ENCODE results near the gene PAPPA2. TPM values are rescaled to one million over a fixed set of nuclear protein-coding genes. Genes with fewer than 3 reads are reported as not detected.

Gene PAPPA2
- total RNA-seq, 4 donors from 2014 or later, result under 0.01 to 3.1 (median 0.45) TPM

- 29% methylated on average over 3 of the region's 3 CpGs for WGBS
- Histone ChIP-seq H3K4me1 (no peaks in the 10 kb centered on the region), H3K4me3 (no peak overlapping the region), H3K9me3 (no peaks in the 10 kb centered on the region), H3K27me3 (no peaks in the 10 kb centered on the region), H3K27ac (replicated peaks in 1 of 4) (no peak overlapping the region), H3K36me3 (no peaks in the 10 kb centered on the region)
- no peak for DNase-seq (ENCODE audit: extremely low spot score)
- intact Hi-C loops (cut with DNase I), result no loop called here
- TF ChIP-seq EP300 (IDR thresholded peaks at IDR 0.05) (no peak), POLR2AphosphoS5 (IDR thresholded peaks at IDR 0.05) (no peak), POLR2A (IDR thresholded peaks at IDR 0.05; ENCODE audit: low read depth) (no peak)
- TF ChIP-seq, protein P1, sequence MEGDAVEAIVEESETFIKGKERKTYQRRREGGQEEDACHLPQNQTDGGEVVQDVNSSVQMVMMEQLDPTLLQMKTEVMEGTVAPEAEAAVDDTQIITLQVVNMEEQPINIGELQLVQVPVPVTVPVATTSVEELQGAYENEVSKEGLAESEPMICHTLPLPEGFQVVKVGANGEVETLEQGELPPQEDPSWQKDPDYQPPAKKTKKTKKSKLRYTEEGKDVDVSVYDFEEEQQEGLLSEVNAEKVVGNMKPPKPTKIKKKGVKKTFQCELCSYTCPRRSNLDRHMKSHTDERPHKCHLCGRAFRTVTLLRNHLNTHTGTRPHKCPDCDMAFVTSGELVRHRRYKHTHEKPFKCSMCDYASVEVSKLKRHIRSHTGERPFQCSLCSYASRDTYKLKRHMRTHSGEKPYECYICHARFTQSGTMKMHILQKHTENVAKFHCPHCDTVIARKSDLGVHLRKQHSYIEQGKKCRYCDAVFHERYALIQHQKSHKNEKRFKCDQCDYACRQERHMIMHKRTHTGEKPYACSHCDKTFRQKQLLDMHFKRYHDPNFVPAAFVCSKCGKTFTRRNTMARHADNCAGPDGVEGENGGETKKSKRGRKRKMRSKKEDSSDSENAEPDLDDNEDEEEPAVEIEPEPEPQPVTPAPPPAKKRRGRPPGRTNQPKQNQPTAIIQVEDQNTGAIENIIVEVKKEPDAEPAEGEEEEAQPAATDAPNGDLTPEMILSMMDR (IDR thresholded peaks at IDR 0.05), result peak in 1 of 3 experiments; percentile 14
Observed at GRCh38 chr1:176466514-176466913, 3.5 kb downstream of the PAPPA2 start.

DNA sequence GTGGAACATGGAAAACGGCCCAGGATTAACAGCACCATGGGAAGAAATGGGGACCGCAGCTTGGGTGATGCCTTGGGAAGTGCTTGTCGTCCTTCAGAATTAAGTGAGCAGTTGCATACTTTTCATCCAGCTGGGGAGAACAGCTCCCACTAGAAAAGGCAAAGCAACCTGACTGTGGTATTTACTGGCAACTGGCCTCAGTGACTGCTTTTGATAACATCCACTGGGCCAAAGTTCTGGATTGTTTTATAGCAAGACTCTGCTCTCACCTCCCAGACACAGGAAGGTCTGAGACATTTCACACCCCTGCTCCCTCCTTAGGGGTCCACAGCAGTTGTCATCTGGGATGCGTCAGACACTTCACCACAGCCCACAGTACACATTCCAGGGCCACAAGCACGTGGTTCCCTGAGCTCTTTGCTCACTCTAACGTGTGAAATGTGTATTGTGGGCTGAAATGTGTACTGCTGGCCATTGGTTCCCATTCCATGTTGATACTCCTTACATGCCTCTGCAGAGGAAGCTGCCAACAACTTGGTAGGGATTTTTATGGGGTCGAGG is 6.6 kb downstream of the PAPPA2 start:
- intact Hi-C loops (cut with DNase I), result no loop called here
- no peak overlapping the region for H3K27ac ChIP-seq (replicated peaks in 1 of 4)
- H3K4me1 ChIP-seq, result no peaks in the 10 kb centered on the region
- 35% methylated on average over 7 of the region's 7 CpGs for WGBS
- no peak for DNase-seq (ENCODE audit: extremely low spot score)
- no peaks in the 10 kb centered on the region for H3K36me3 ChIP-seq
- no peaks in the 10 kb centered on the region for H3K9me3 ChIP-seq
- no peak for TF ChIP-seq POLR2A (IDR thresholded peaks at IDR 0.05; ENCODE audit: low read depth)
- TF ChIP-seq, protein P1 (IDR thresholded peaks at IDR 0.05), result no peak
- TF ChIP-seq POLR2AphosphoS5 (IDR thresholded peaks at IDR 0.05), result no peak
- no peak for TF ChIP-seq EP300 (IDR thresholded peaks at IDR 0.05)
- no peak overlapping the region for H3K4me3 ChIP-seq
- H3K27me3 ChIP-seq, result no peaks in the 10 kb centered on the region

- H3K27ac ChIP-seq (replicated peaks in 1 of 4), result no peak overlapping the region
- H3K4me3 ChIP-seq, result no peak overlapping the region
- no peaks in the 10 kb centered on the region for H3K9me3 ChIP-seq
- no peak for DNase-seq (ENCODE audit: extremely low spot score)
- H3K4me1 ChIP-seq, result no peaks in the 10 kb centered on the region
- TF ChIP-seq EP300 (IDR thresholded peaks at IDR 0.05) (no peak), POLR2A (IDR thresholded peaks at IDR 0.05; ENCODE audit: low read depth) (no peak), POLR2AphosphoS5 (IDR thresholded peaks at IDR 0.05) (no peak)
- TF ChIP-seq, protein P1 (IDR thresholded peaks at IDR 0.05), result no peak
- no peaks in the 10 kb centered on the region for H3K27me3 ChIP-seq
- intact Hi-C loops (cut with DNase I), result no loop called here
- H3K36me3 ChIP-seq, result no peaks in the 10 kb centered on the region
- WGBS, result 82% methylated on average over 5 of the region's 5 CpGs
Observed at GRCh38 chr1:176471338-176472121, 8.6 kb downstream of the PAPPA2 start.

DNA sequence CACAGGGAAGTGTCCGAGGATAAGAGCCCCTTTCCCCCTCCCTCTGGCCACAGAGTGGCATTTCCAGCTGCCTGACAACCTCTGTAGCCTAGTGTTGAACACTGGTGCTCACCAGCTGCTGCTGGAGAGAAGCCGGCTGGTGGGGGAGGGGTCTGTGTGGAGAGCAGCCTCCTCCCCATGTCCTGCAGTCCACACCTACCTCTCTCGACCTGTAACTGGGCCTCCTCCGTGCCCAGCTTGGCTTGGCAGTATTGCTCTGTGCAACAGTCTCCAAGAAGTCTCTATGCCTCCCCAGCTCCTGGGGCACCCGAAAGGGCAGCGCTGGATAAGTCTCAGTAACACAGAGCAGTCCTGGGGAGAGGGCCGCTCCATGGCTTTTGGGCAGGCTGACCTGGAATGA is 17.0 kb downstream of the PAPPA2 start:
- no peak overlapping the region for H3K27ac ChIP-seq (replicated peaks in 1 of 4)
- H3K4me1 ChIP-seq, result no peaks in the 10 kb centered on the region
- no peak for TF ChIP-seq POLR2AphosphoS5 (IDR thresholded peaks at IDR 0.05)
- TF ChIP-seq, protein P1 (IDR thresholded peaks at IDR 0.05), result no peak
- TF ChIP-seq POLR2A (IDR thresholded peaks at IDR 0.05; ENCODE audit: low read depth), result no peak
- no peak for TF ChIP-seq EP300 (IDR thresholded peaks at IDR 0.05)
- DNase-seq (ENCODE audit: extremely low spot score), result no peak
- H3K9me3 ChIP-seq, result no peaks in the 10 kb centered on the region
- H3K36me3 ChIP-seq, result no peaks in the 10 kb centered on the region
- intact Hi-C loops (cut with DNase I), result no loop called here
- 48% methylated on average over 5 of the region's 7 CpGs for WGBS
- H3K27me3 ChIP-seq, result no peaks in the 10 kb centered on the region
- no peak overlapping the region for H3K4me3 ChIP-seq

Measured in esophagus muscularis mucosa (tissue), 4 donors.